ENCODE data around the gene NLRC4. TPM values are rescaled to one million over a fixed set of nuclear protein-coding genes. Genes with fewer than 3 reads are reported as not detected.

NLRC4 gene
- total and polyA plus RNA-seq, 2 donors (not counting 3 experiments of a cell fraction or from before 2014, with no cell fraction given): not detected

DNA sequence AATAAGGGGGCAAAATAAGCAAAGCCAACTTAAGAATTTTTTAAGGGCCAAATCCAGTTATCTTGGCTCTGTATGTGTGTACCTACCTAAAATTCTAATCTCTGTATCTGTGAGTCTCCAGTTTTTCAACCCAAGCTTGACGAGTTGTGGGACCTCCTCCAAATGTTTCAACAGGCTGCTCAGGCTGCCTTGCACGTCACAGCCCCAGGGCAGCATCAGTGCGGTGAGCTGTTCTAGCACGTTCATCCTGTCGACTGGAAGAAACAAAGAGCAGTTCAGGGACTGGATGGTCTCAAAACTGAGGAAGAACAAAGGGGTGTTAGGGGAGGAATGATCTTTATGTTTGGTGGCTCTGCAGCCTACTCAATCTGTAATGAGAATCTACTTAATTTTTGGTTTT, 29.4 kb downstream of the NLRC4 start:
- Histone ChIP-seq H3K4me2 (ENCODE audit: insufficient read depth, low read length) (no peak overlapping the region), H3K79me2 (ENCODE audit: control insufficient read depth, insufficient read depth, low read length) (no peaks in the 10 kb centered on the region), H3K4me3 (replicated peaks in 1 of 3; ENCODE audit: insufficient read depth in 1 of 3, low read depth in 1 of 3, low read length in 3 of 3) (no peak overlapping the region), H2AFZ (ENCODE audit: low read depth, low read length) (no peak overlapping the region), H3K9ac (replicated peaks; ENCODE audit: extremely low read depth, insufficient read depth, low read length) (no peak overlapping the region), H3K27ac (ENCODE audit: insufficient read depth, low read depth, low read length) (no peak overlapping the region), H3K9me3 (replicated peaks; ENCODE audit: control insufficient read depth, insufficient read depth, low read length) (no peaks in the 10 kb centered on the region), H3K27me3 (ENCODE audit: control insufficient read depth in 2 of 2, insufficient read depth in 2 of 2, low read length in 2 of 2) (no peaks in the 10 kb centered on the region), H4K20me1 (replicated peaks; ENCODE audit: control insufficient read depth, extremely low read depth, insufficient read depth, low read length) (no peaks in the 10 kb centered on the region), H3K4me1 (ENCODE audit: control insufficient read depth, extremely low read depth, insufficient read depth, low read length) (no peaks in the 10 kb centered on the region), H3K36me3 (ENCODE audit: control insufficient read depth in 2 of 2, extremely low read depth in 1 of 2, insufficient read depth in 2 of 2, low read length in 2 of 2) (no peaks in the 10 kb centered on the region), H3K9me1 (replicated peaks; ENCODE audit: control insufficient read depth, extremely low read depth, insufficient read depth, low read length) (no peaks in the 10 kb centered on the region)
- CTCF ChIA-PET: no interaction called here
- DNase-seq (ENCODE audit: low read depth, low spot score) (no peak), FAIRE-seq (no peak)
- POLR2A ChIA-PET: no interaction called here
- no TSS peak for BruUV-seq (replicated peaks)
- TF ChIP-seq FOS (IDR thresholded peaks at IDR 0.05; ENCODE audit: borderline replicate concordance, insufficient read depth, low read length) (no peak), POLR2AphosphoS5 (IDR thresholded peaks at IDR 0.05; ENCODE audit: insufficient read depth, low read depth, low read length) (no peak), MYC (IDR thresholded peaks at IDR 0.05; ENCODE audit: low read depth, low read length) (no peak), MAX (IDR thresholded peaks at IDR 0.05; ENCODE audit: insufficient read depth, insufficient read length) (no peak), GATA2 (IDR thresholded peaks at IDR 0.05; ENCODE audit: insufficient read depth, insufficient read length, low read depth, low read length) (no peak), JUN (IDR thresholded peaks at IDR 0.05; ENCODE audit: borderline replicate concordance, insufficient read depth, insufficient read length, low read depth) (no peak), POLR2A (IDR thresholded peaks at IDR 0.05; ENCODE audit: low read depth, low read length) (no peak), EZH2 (IDR thresholded peaks at IDR 0.05; ENCODE audit: borderline replicate concordance, low read depth, low read length, severe bottlenecking) (no peak), CTCF (IDR thresholded peaks at IDR 0.05; ENCODE audit: extremely low read depth in 1 of 2, insufficient read depth in 1 of 2, low read depth in 1 of 2, low read length in 2 of 2) (no peak)
- dilution Hi-C loops (cut with MboI; ENCODE audit: extremely low pct_ligation_motif_present, low sequenced_read_pairs) (no loop called here), intact Hi-C loops (cut with micrococcal nuclease) (no loop called here)
